Measurements from ENCODE around the gene GALNT18.

Gene GALNT18

DNA sequence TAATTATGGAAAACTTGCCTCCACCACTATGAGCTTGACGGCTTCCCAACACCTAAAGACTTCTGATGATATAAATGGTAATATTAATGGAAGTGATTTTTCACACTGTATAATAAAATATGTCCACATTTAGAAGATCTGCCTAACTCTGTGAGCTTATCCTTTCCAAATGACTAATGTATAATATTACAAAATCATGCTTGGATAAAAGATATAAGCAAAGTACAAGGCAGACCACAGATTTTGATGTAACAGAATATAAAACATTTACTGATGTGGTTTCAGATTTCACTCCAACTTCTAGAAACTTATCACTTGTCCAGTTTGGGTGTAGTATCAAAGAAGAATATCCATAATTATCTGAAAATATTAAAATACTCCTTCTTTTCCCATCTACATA, 36.9 kb downstream of the GALNT18 start:
- no peak for DNase-seq

DNA sequence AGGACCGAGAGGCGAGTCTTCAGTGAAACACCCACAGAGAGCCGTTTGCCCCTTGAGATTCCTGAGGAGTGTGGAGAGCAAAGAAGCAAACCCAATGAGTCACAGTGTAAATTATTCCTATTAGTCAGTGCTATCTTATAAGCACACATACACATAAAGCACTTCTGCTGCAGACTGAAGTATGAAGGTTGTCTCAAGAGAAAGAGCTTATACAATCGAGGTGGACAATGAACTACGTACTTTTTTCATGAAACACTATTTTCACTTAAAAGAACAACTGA, 37.3 kb downstream of the GALNT18 start:
- no peak for DNase-seq

DNA sequence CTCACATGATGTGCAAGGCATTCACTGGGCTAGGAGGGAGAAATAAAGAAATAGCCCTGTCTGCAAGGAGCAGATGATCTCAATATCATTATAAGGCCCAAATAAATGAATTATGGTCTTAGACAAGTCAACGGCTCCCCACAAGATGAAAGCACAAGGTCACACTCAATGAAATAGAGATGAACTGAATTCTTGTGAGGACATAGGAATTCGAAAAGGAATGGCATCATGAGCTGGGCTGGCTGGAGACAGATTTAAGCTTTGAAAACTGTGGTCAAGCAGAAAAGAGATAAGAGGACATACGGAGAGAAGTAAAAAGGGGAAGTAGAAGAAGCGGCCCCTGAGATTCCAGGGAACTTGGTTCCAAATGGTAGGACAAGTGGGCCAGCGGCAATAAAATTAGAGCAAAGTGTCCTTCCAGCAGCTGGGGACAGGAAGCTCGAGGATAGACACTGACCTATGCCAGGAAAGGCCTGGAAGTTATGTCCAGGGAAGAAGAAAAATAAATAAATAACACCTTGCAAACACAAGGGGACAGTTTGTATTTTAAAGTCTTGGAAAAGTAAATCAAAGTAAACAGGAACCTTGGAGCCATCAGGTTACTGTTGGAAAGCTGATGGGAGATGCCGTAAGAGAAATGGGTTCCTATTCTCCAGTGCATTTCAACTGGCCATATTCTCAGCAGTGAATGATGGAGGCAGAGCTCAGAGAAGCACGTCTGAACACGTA, 37.8 kb downstream of the GALNT18 start:
- DNase-seq = no peak

DNA sequence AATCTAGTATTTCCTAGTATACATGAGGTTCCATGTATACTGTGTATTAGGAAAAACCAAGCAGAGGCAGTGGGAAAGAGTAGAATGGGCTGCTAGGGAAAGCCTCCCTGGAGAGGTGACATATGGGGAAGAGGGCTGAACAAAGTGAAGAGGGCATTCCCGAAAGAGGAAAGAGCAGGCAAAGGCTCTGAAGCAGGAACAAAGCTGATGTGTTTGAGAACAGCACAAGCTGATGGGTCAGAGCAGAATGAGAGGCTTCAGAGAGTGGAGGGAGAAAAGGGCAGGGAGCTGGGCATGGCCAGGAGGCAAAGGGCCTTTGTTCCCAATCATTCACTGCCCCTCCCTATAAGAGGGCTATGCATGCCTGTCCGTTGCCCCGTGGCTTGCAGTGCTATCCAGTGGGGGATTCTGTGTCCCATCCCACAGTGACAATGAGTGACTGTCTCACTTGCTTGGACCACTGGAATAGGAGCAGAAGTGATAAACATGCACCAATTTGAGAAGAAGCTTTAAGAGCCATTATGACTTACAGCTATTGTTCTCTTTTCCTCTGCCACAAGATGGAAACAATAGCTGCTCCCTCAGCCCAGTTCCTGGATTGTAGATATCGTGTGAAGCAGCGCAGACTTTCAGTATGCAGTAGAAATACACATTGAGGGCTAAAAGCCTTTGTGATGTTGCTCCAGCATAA, 39.6 kb downstream of the GALNT18 start:
- no peak for DNase-seq

DNA sequence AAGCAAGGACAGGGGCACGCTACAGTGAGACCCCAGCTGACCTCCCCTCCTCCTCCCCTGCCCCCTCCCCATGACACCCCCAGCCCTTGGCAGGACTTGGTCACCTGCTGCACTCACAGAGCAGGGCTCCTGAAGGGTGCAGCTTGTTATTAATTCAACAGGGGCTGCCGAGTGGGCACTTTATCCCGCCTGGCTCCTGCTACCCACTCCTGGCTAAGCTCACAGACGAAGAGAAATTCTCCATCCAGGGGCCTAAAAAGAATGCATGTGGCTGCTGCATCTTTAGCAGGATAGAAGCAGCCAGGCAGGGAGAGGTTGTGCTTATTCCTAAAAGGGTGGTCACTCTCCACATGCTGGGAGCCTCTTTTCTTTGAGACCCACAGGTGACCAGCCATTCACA, 40.3 kb downstream of the GALNT18 start:
- no peak for DNase-seq

DNA sequence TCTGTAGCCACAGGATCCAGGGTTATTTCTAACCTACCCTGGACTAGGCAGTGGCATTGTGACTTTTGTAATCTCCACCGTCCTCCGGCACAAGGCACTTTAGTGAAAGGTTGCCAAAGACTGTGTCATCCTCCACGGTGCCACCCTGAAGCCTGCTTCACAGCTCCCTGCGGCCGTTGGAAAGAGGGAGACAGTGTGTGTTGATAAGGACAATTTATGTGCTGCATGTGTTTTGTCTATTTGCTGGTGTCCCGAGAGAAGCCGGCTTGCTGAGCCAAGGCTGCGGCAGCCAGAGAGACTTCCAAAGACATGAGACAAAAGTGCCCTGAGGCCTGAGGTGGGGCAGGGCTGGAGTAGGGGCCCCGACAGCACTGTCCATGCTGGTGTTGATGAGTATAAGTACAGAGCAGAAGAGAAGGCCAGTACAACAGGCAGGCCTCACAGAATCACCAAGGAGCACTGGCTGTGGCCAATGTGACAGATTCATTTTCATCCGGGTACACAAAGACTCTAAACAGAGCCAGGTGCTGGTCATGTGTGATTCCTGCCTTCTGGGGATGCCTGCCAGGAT, 40.9 kb downstream of the GALNT18 start:
- peak; percentile 73 for DNase-seq

DNA sequence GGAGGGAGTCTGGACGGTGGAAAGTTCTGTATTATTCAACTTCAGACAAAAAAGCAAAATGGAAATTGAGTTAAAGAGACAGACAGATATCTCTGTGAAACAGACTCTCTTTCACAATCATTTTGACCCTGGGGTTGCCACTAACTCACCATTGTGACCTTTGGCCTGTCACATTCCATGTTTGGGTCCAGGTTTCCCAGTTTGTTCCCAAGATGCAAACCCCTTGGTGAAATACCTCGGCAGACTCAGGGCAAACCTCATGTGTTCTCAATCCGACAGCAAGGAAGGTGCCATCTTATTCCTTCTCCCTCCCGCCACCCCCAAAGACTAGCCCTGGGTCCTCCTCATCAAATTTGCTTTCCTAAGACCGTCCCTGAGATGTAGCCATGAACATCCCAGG, 41.8 kb downstream of the GALNT18 start:
- no peak for DNase-seq

DNA sequence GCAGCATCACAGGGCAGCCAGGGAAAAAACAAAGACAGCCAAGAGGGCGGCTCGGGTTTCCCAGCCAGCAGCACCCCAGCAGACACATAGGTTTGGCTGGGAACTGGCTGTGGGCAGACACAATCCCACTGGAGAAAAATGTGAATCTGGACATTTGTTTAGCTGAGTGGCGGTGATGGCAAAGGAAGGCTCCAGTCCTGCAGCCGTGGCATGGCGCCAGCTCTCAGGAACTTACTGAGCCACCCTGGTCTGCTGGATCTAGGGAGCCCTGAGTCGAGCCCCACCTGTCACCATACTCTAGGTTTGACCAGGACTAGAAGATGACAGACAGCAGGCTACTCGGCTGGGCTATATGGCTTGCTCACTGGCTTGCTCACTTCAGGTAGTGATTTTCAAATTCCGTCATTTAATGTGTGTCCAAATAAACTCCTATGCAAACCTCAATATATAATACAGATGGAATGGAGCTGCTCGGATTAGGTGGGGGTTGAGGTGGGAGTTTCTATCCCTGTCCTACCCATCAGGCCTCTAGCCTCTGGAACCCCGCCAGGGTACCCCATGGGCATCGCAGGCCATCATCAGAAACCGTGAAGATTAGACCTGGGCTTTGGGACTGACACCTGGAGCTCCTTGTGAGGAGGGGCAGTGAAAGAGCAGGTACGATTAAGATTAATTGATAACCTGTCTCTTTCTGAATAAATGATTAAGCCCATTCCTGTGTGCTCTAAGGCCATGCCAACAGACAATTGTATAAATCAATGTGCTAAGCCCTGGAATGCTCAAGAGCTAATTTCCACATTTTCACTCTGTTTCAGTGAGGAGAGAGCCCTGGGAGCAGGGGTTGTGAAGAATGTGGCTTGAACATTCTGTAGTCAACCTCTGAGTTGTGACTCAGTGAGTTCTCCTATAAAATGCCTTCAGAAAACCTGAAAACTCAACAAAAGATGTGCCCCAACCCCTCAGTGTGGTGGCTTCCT, 42.5 kb downstream of the GALNT18 start:
- peak; percentile 62 for DNase-seq

DNA sequence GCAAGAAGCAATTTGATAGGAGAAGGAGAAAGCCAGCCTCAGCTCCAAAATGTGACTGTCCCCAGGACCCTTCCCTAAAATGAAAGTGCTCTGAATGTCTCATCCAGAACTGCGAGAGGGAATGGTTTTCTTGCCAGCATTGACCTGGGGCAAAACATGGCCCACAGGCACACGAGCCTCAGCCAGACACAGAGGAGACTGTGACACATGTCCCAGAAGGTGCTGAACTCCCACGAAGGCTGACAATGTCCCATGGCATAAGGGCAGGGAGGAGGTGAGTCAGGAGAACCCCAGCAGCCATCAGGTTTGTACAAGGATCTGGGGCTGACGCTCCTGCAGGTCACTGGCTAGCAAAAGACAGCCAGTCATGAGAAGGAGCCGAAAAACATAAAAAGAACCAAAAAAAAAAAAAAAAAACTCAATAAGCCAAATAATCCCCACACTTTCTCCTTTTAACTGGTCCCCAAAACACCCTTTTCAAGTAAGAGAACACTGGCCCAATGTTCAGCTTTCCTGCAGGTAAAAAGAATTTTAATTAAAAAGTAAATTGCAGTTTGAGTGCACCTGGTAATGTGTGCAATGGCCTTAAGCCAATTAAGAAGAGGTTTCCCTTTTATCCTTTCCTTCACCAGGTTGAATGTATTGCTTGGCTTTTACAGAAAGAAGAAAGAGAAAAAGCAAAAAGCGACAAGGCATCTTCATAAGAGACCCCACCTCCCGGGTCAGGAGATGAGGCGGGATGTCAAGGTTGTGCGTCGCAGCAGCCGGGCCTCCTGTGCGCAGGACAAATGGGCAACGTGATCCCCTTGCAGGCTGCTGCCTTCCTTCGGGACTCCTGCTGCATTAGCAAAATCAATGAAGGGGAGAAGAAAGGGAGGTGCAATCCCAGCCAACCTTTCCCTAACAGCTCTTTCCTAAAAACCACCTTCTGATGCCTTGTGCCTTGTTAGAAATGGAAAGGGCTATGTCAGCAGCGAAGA, 43.6 kb downstream of the GALNT18 start:
- DNase-seq = peak; percentile 62

DNA sequence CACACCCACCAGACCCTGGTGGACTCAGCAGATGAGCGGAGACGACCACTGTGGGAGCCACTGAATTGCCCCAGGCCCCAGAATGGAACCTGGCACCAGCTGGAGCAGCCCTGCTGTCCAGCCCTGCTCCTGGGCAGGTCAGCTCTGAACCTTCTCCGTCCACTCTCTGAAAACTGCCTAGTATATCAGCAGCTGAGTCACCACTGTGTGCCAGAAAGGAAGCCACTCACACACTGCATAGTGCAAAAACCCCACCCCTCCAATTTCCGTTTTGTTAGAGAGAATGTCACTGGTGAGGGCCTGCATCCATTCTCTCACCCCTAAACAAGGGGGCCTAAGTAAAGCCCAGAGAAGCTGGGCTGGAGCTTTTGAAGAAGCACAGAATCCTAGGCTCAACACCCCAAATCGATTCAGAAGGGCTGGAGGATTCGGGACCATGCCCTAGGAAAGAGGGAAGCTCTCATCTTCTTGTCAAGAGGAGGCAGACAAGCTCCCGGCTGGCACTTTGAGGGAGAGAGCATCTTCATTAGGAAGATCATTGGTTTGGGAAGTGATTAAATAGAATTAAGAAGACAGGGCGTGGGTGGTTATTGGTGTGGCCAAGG, 44.5 kb downstream of the GALNT18 start:
- DNase-seq = no peak

DNA sequence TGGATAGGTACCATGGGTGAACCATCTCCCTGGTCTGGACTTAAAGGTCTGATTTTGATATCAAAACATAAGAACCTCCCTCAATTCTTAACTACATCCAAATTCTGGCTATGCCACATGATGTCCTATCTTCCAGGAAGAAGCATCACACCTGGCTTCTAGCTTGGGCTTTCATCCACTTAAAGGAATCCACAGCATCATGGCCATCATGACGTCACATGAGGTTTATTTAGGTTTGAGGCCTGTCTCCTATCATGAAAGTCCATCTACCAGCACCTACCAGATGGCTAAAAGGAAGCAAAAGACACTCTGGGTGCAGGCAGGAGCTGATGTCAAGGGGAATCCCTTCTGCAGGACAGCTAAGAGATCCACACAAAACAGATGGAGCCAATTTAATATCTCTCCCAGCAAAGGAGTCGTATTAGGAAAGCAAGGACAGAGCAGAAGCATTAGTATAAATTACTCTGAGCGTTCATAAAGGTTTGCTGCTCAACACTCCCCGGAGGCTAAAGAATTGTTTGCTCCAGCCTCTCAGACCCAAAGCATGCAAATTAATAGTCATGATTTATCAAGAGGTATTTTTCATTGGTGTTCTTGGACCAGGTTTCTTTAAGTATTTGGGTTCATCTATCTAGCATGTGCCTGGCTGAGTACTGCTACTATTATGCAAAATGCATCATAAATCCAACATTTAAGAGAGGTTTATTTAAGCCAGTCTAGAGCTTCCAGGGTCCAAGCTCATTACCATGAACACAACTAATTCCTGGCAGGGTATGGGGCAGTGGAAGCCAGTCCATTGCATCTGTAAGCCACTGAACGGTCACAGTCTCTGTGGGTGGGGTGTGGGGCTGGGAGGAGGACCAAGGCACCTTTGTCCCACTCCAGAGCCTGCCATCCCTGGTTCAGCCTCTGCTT, 47.2 kb downstream of the GALNT18 start:
- no peak for DNase-seq

DNA sequence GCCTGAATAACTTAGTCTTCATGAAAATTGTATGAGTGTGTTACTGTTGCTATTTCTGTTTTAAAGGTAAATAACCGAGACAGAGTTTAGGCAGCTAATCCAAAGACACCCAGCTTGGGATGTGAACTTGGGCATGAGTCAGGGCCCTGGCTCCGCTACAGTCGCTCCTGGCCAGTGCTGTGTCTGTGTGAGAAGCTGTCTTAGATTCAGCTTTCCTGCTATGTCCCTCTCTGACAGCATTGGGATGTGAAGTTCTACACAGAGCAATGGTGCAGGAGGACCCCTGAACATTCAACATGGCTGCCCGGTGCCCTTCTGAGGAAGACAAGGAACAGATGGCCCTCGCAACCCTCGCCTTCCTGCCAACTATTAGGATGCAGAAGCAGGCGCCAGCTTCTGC, 49.4 kb downstream of the GALNT18 start:
- DNase-seq = no peak

DNA sequence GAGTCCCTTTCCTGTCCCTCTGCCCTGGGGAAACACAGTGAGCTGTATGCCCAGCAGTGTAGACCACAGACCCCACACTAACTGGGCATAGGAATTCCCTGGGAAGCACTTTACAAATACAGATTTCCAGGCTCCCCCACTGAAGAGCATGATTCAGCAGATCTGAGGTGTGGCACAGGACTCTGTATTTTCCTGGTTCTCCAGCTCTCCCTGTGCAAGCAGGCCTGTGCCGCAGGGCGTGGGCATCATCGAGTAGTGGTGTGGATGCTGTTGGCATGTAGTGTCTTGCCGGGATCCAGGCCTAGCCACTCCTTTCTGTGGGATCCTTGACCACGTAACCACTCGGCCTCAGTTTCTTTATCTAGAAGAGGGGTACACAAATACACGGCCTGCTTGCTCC, 49.9 kb downstream of the GALNT18 start:
- no peak for DNase-seq

DNA sequence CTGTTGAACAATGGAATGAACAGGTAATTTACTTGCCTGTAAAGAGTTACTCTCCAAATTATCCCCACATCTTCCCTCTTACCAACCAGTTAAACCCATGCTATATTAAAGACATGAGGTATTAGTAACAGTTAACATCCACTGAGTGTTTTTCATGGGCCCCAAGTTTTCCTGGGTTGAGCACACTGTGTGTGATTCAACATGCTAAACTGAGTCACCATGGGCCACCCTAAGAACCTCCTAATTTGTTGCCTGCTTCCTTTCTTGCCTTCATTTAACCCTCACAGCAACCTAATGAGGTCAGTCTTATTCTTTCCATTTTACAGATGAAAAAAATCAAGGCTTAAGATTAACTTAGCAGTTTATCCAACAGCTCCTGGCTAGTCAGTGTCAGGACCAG, 51.0 kb downstream of the GALNT18 start:
- DNase-seq = no peak

DNA sequence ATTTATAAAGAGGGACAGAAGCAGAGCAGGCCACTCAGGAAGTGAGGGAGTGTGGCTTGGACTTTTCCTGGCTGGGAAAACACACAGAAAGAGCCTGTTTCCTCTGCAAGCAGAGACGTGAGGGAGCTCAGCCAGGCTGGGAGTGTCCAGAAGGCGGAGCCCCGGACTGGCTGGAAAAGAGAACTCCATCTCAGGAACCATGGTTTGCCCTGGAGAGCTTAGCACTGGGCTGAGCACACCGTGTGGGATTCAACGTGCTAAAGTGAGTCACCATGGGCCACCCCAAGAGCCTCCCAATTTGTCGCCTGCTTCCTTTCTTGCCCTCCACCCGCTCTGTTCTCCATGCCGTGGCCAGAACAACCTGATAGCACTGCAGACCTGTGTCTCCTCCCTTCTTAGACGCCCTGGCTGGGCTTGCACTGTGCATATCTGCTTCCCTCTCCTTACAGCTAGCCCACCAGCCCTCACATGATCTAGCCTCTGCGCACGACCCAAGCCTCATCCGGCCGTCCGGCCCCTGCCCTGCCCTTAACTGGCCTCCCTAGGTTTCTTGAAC, 51.8 kb downstream of the GALNT18 start:
- peak; percentile 53 for DNase-seq

DNA sequence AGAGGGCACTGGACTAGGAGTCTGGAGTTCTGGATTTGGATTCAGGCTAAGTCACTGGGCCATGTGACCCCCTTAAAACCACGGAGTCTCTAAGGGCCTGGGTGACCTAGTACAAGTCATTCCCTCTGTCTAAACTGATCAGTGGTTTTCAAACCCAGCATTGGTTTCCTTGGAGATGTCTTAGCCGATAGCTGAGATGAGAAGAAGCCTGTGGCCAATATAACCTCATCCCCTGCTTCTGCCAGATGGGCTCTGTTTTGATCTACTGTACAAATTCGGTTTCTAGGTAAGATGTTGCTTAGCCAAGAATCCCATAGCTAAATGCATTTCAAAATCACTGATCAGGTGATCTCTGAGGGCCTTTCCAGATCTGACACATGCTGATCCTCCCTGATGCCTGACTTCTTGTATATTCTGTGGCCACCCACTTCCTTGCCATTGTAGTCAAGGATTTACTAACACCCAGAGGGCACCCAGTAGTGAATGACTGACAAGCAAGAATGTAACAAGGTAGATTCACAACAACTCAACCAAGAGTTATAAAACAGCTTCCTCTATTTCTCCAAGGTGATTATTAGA, 53.1 kb downstream of the GALNT18 start:
- no peak for DNase-seq

DNA sequence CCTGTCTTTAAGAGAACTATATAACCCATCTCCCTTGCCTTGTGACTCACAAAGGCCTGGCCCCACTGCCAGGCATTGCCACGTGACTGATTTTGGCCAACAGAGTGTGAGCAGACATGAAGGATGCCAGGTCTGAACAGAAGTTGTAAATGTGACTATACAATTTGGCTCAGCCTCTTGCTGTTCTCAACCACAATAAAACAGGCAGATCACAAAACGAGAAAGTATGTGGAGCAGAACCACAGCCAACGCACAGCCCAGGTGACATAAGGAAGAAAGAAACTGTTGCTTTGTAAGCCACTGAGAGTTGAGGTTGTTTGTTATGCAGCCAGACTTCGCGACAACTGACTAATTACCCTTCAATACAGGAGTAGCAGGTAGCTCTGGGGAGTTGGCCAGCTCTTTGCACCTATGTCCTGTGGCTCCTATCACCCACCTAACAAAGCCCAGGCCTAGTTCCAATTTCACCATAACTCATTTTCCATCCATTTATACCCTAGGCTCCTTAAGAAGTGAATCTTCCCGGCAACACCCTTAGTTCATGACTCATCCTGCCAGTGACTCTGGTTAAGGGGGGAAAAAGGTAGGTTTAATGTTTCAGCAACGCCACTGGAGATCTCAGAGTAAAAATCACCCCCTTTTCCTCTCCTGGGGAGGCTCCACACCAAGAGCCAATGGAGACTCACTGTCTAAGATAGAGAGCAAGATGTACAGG, 53.7 kb downstream of the GALNT18 start:
- DNase-seq = no peak

DNA sequence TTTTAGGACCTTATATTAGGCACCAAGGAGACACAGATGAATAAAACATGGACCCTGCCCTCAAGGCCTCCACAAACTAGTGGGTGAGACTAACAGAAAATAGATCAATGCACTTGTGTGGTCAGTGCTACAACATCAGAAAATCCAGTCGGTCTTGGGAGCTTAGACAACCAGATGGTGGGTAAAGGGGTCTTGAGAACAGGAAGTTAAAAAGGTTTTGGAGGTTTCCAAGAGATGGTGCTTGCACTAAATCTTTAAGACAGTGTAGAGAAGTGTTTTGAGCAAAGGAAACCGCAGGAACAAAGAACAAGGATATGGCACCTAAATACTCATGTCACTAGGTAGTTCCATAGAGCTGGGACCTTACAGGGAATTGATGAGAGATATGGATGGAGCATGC, 56.2 kb downstream of the GALNT18 start:
- no peak for DNase-seq

All from NCI-H2029 treated with DMSO at 0.1 percent for 48 hours (cell line).